Hepatocyte (in vitro differentiated cells): Measurements from ENCODE around the gene VWC2.

Experiments
- CTCF ChIP-seq: fragments of 200-600 bp; sonication (generic); IDR thresholded peaks from 2 replicates; pipeline ENCODE4 v1.5.1; 2016; ENCODE audit warnings: antibody characterized with exemption, mild to moderate bottlenecking; ENCODE audit not compliant: poor library complexity
- EZH2 ChIP-seq: fragments of 200-600 bp; sonication (generic); IDR thresholded peaks from 2 replicates; pipeline ENCODE4 v1.6.1; 2016; ENCODE audit warnings: antibody characterized with exemption, mild to moderate bottlenecking, borderline replicate concordance

- TF ChIP-seq CTCF, result no peak
- TF ChIP-seq EZH2, result no peak
Observed at GRCh38 chr7:49775949-49776443, 2.6 kb downstream of the VWC2 start.
